ENCODE results near the gene CPPED1.

DNA sequence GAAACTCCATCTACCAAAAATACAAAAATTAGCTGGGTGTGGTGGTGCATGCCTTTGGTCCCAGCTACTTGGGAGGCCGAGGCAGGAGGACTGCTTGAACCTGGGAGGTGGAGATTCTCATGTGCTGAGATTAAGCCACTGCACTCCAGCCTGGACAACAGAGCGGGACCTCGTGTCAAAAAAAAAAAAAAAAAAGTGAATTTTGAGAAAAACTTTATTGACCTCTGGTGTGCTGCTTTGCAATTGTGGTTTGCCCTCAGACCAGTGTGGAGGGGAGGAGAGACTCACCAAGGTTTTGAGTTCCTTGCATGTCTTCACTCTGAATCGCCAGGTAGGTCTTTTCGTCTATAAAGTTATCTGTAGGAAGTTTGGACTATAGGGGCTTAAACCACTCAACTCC is 145.2 kb downstream of the CPPED1 start:
- TF ChIP-seq, protein P1, sequence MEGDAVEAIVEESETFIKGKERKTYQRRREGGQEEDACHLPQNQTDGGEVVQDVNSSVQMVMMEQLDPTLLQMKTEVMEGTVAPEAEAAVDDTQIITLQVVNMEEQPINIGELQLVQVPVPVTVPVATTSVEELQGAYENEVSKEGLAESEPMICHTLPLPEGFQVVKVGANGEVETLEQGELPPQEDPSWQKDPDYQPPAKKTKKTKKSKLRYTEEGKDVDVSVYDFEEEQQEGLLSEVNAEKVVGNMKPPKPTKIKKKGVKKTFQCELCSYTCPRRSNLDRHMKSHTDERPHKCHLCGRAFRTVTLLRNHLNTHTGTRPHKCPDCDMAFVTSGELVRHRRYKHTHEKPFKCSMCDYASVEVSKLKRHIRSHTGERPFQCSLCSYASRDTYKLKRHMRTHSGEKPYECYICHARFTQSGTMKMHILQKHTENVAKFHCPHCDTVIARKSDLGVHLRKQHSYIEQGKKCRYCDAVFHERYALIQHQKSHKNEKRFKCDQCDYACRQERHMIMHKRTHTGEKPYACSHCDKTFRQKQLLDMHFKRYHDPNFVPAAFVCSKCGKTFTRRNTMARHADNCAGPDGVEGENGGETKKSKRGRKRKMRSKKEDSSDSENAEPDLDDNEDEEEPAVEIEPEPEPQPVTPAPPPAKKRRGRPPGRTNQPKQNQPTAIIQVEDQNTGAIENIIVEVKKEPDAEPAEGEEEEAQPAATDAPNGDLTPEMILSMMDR (IDR thresholded peaks at IDR 0.05), result no peak
- no peak for TF ChIP-seq POLR2A (IDR thresholded peaks at IDR 0.05)
